Stimulated activated CD4-positive, alpha-beta T cell treated with anti-CD3 and anti-CD28 coated beads, Interleukin-15, amount 100 ng/mL, for 1 hour (primary cell): ENCODE results near the gene LEF1.
"Not testable (repeated sequence)": the region's sequence is repeated elsewhere in the genome, so short reads cannot be mapped to it uniquely, and the experiment has no call there.

Experiments
- DNase-seq, 2 donors: peaks; one replicate each; pipeline ENCODE4 v3.0.0-alpha.2; 2020; ENCODE audit warnings: low read depth in 1 of 2, low spot score in 1 of 2

The LEF1 gene

DNA sequence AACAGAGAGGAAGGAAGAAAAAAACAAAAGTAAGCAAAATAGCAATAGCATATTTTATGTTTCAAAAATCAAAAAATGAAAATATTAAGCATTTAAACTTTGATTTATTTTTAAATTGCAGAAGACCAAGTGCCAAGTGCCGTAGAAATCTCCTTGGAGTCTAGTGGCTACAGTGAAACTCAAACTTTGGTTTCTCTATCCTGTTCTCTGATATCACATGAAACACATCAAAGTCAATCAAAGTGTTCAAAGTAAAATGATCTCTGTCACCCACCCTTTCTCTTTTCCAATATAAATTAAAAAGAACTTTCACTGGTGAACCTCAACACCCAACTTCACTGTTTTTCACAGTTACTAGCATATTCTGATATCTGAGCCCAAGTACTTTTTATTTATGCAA lies 98.0 kb downstream of the LEF1 start:
- no peak for DNase-seq

DNA sequence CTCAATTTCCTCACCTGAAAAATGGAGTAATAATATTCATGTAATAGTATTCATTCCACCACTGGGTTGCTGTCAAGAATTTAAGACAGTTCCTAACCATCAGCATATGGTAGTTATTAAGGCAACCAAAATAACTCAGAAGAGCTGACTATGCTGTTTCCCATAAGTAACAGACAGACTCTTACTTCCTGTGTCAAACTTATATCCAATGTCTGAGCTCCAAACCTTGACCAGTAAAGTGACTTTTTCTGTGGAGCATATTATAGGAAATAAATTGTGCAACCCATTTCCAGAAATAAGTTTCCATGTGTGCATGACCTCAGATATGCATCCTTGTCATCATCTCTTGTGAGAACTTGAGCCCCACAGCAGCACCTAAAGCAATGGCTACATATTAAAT lies 100.3 kb downstream of the LEF1 start:
- DNase-seq = no peak

DNA sequence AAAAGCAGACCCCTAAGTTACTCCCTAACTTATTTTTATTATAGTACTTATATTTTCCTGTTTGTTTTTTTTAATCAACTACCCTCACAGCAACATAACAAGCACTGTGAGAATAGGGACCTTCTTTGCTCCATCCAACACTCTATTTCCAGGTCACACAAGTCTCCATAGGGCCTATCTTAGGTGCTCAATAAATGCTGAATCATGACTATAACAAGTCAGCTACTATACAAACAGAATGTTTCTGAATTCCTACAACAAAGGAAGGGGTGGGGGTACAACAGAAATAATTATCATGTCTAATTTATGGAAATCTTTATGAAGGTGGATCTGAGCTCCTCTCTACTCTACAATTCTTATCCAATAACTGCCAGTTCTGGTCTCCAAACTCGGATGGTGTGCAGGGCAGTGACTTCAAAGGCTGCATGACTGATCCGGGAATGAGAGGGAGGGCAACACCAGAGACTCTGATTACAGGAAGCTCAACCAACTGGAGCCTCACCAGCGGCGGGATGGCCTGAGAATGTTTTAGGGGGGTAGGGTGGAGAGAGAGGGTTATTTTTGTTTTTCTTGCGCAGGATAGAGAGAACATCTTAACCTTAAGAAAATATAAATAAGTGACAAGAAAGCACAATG lies 107.9 kb downstream of the LEF1 start:
- no peak for DNase-seq

DNA sequence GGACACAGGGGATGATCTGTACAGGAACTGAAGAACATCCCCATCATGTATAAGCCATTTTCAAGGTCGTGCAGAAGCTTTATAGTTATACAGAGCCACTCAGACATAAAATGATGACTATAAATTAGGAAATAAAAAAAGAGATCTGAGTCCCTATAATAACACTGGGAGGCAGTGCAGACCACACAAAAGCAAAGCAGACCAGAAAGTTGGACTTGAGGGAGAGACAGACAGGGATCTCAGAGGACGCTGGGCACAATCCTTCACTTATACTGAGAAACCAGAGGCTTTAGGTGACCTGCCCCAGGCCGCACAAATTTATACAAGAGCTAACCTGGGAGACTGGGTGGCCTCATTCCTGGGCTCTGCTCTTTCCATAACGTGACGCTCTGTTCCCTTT lies 108.6 kb downstream of the LEF1 start:
- no peak for DNase-seq

- no peak for DNase-seq
Observed at GRCh38 chr4:108058685-108059440, 109.9 kb downstream of the LEF1 start.

GRCh38 chr4:108056418-108056817 lies 112.3 kb downstream of the LEF1 start:
- DNase-seq = no peak

- DNase-seq = no peak
Observed at GRCh38 chr4:108055787-108056186, 112.9 kb downstream of the LEF1 start.

DNA sequence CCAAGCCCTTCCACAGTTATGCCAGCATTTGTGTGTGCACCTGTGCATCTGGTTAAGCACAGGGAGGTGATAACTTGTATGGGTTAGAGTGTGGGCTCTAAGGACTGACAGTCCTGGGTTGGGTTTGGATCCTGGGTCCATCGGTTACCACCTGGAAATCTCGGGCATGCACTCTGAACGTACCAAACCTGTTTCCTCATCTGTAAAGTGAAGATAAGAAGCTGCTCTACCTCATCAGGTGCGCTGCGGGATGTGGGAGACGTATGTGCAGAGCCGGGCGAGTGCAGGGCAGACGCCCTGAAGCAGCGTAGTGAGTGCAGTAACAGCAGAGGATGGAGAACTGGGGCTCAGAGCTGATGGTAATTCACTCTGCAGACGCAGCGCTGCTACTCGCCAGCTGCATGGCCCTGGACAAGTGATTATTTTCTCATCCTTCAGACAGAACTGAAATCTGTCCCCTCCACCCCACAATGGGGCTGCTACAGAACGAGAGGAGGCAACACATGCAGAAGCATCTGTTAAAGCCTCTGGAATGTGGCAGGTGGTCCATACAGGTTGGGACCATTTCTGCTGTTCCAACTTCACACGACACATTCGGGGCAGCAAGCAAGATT lies 114.6 kb downstream of the LEF1 start:
- no peak for DNase-seq

GRCh38 chr4:108053251-108053711 lies 115.5 kb downstream of the LEF1 start:
- no peak for DNase-seq

DNA sequence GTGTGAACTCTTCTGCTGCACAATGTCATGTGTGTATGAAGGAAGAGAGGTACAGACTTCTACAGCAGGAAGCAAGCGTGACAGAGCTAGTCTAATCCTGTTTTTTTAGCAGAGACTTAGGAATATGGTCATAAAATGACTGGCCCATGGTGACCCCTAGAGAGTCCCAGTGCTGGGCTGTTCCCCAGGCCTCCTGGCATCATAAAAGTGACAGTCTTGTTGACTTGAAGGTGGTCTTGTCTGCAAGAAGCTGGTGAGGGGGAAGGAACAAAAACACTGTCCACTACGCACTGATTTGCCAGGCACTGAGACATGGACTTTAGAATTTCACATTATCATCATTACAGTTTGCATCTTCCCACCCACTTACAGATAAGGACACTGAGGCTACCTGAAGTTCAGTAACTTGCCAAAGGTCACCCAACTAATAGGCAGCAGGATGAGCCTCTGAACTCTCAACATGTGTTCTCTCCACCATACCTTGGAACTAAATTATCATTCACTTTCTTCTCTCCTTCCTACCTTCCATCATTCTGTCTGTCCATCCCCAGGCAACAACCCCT lies 116.1 kb downstream of the LEF1 start:
- no peak for DNase-seq

DNA sequence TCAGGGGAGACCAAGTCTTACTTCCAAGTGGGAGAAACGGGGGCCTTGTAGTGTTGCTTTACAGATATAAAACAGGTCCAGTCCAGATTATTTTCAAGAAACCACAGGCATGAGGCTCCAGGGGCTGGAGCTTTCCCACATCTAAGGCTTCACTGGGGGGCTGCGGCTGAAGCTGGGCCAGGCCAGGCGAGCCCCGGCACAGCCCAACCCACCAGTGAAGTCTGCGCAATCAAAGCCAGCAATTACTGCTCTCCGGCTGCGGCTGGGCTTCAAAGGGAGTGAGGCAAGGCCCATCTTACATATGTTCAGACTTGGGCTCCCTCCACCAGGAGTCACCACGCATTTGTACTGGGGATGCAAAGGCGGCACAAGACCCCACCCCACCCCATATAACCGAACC lies 117.4 kb downstream of the LEF1 start:
- DNase-seq = no peak

GRCh38 chr4:108050166-108051111 lies 118.3 kb downstream of the LEF1 start:
- not testable (repeated sequence) for DNase-seq

DNA sequence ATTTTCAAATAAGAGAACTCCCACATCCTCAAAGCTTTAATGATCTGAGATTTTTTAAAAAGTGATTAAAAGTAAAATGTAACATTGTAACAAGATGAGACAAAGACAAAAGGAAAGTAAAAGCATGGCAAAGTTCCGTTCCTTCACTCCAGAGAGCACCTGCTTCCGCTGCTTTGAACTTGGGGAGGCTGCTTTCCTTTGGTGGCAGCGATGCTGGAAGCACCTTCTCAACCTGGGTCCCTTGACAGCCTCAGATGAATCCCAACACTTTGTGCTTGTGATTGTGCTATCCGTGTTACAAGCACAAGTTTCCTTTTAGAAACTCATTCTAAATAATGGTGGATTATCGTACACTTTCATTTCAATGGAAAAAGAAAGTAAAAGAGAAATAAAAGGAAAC lies 119.3 kb downstream of the LEF1 start:
- DNase-seq = no peak

GRCh38 chr4:108048997-108049396 lies 119.7 kb downstream of the LEF1 start:
- DNase-seq = no peak

- DNase-seq = no peak
Observed at GRCh38 chr4:108048157-108048556, 120.6 kb downstream of the LEF1 start.

- DNase-seq = no peak
Observed at GRCh38 chr4:108047199-108047598, 121.5 kb downstream of the LEF1 start.

DNA sequence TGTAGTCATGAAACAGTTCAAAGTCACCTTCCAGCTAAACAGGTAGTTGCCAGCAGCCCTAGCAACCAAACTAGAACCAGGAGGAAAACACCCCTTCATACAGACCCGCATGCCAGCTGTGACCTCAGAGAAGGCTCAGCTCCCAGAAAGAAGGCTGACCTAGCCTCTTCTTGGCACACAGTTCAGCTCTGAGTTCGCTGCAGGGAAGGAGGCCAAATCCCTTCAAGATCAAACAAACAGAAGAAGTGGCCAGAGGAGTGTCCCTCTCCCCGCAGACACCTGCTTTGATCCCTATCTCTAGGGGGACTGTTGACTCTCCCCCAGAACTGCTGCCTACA lies 123.1 kb downstream of the LEF1 start:
- no peak for DNase-seq

DNA sequence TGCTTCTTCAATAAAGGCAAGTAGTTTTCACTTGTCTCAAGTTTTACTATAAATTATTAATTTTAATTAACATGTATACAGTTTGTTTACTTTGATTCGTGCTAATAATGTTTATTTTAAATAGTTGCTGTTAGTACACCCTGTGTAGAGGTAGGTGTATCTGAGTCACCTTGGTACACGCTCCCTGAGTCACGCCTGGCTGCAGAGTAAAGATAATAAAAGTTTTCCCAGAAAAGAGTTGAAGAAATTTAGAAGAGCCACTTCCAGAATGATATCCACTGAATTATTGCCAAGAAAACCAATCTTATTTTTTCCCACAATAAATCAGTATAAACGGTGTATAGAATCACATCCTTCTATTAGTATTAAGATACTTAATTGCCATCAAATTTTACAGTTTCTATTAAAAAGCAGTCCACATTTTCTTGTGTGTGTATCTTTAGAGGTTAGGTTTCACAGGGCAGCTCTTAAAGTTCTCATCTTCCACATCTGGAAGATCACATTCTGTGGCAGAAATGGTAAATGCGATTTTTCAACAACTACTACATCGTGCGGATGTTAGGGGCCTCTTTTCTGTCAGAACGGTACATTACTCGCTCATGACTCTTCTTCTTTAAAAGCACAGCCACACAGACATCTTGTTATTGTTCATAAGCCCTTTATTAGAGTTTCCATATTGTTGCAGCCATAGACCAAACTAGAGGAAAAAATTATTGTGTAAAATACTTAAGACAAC lies 123.6 kb downstream of the LEF1 start:
- no peak for DNase-seq

DNA sequence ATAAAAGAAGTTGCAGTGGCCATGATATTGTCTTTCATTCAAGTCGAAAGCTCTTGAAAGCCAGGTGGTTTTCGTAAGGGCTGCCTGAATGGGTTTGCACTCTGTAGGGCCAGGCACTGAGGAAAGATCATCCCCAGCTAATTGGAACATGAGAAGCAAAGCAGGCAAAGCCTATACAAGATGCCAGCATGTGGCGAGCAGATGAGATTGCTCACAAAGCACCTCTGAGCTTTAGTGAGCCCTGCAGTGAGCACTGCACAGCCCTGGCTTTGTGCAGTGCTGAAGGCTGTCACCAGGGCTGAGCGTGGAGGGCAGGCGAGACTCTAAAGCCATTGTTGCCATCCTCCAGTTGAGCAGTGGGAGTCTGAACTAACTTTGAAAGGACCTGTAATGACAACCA lies 125.2 kb downstream of the LEF1 start:
- DNase-seq = no peak

- no peak for DNase-seq
Observed at GRCh38 chr4:108042927-108043326, 125.8 kb downstream of the LEF1 start.
